Uterus (tissue), 4 donors: ENCODE measurements around the gene ZNF516. TPM values are rescaled to one million over a fixed set of nuclear protein-coding genes. Genes with fewer than 3 reads are reported as not detected.

Experiments used
- DNase-seq, 2 donors: peaks; one replicate each; pipeline ENCODE4 v3.0.0-alpha.2; 2019 to 2020
- H3K27ac ChIP-seq, 2 donors: fragments of 200-600 bp; sonication (generic); 1 replicate in 1 of 2; 2 replicates in 1 of 2; pipeline ENCODE4 v1.5.1; 2016 to 2018
- H3K27me3 ChIP-seq, 2 donors: fragments of 200-600 bp; sonication (generic); one replicate each; pipeline ENCODE4 v1.5.1; 2018 to 2019; ENCODE audit warnings: control low read depth in 1 of 2
- H3K36me3 ChIP-seq, 2 donors: fragments of 200-600 bp; sonication (generic); one replicate each; pipeline ENCODE4 v1.5.1; 2019; ENCODE audit warnings: control low read depth in 1 of 2
- H3K4me1 ChIP-seq, 2 donors: fragments of 200-600 bp; sonication (generic); one replicate each; pipeline ENCODE4 v1.5.1; 2018 to 2019; ENCODE audit warnings: control low read depth in 1 of 2
- H3K4me3 ChIP-seq, 2 donors: fragments of 200-600 bp; sonication (generic); 1 replicate in 1 of 2; 2 replicates in 1 of 2; pipeline ENCODE4 v1.5.1; 2018 to 2019; ENCODE audit warnings: mild to moderate bottlenecking in 1 of 2
- H3K9me3 ChIP-seq, 2 donors: fragments of 200-600 bp; sonication (generic); one replicate each; pipeline ENCODE4 v1.5.1; 2019; ENCODE audit warnings: control low read depth in 1 of 2
- CTCF ChIP-seq, 4 experiments: fragments of 200-600 bp in 2 of 4; fragments of 450-650 bp in 2 of 4; sonication (generic) in 2 of 4; IDR thresholded peaks; one replicate each; pipeline ENCODE4 v1.5.1; 2016 to 2019; ENCODE audit warnings: antibody characterized with exemption in 4 of 4, mild to moderate bottlenecking in 2 of 4, moderate library complexity in 1 of 4
- POLR2A ChIP-seq, 2 donors: fragments of 450-650 bp; IDR thresholded peaks; one replicate each; pipeline ENCODE4 v1.6.1; 2016; ENCODE audit warnings: antibody characterized with exemption in 2 of 2, mild to moderate bottlenecking in 1 of 2, moderate library complexity in 1 of 2
- intact Hi-C: fragments of 100-400 bp; cut with DNase I; formaldehyde crosslinking; loops from one replicate; pipeline ENCODE4 v1.15.1; 2023; ENCODE audit warnings: low total_unique reads
- total RNA-seq, 4 donors: library from RNA; depleted of rRNA in 3 of 4; stranded (reverse); fragments of >200 nt in 3 of 4; gene quantifications; one replicate each; pipeline versions ENCODE4 v1.1.0 to v1.2.4, GENCODE V29; 2014 to 2023
- donor health status: DM: yes; HTN: yes; CAD: no.

ZNF516 gene
- total RNA-seq, 4 donors from 2014 or later: 29.4 to 177 (median 65.7) TPM

GRCh38 chr18:76437011-76437410 lies 58.0 kb downstream of the ZNF516 start:
- peak overlapping the region in 1 of 2 donors; percentile 63 for H3K27ac ChIP-seq
- no peaks in the 10 kb centered on the region for H3K36me3 ChIP-seq
- DNase-seq: no peak
- peaks cover 8 to 10% of the 10 kb centered on the region in 2 donors for H3K4me1 ChIP-seq
- no peak overlapping the region for H3K4me3 ChIP-seq
- no peaks in the 10 kb centered on the region for H3K9me3 ChIP-seq
- no peaks in the 10 kb centered on the region for H3K27me3 ChIP-seq
- TF ChIP-seq POLR2A (IDR thresholded peaks at IDR 0.05): no peak
- TF ChIP-seq CTCF (IDR thresholded peaks at IDR 0.05): no peak
- intact Hi-C loops: no loop called here

- no peak for DNase-seq
- Histone ChIP-seq H3K4me3 (no peak overlapping the region), H3K27me3 (no peaks in the 10 kb centered on the region), H3K9me3 (no peaks in the 10 kb centered on the region), H3K4me1 (peaks cover 8 to 10% of the 10 kb centered on the region in 2 donors), H3K27ac (peak overlapping the region in 1 of 2 donors; percentile 63), H3K36me3 (no peaks in the 10 kb centered on the region)
- TF ChIP-seq POLR2A (IDR thresholded peaks at IDR 0.05): no peak
- intact Hi-C loops: no loop called here
These were observed 58.7 kb downstream of the ZNF516 start for GRCh38 chr18:76436342-76436741.

- intact Hi-C loops: no loop called here
- TF ChIP-seq CTCF (IDR thresholded peaks at IDR 0.05): peak in 2 of 4 experiments; percentile 26
- no peak for TF ChIP-seq POLR2A (IDR thresholded peaks at IDR 0.05)
These were observed 59.6 kb downstream of the ZNF516 start for GRCh38 chr18:76435316-76435989.

GRCh38 chr18:76434452-76434851 lies 60.6 kb downstream of the ZNF516 start:
- H3K9me3 ChIP-seq: no peaks in the 10 kb centered on the region
- no peak for DNase-seq
- no peak overlapping the region for H3K4me3 ChIP-seq
- no peaks in the 10 kb centered on the region for H3K36me3 ChIP-seq
- TF ChIP-seq POLR2A (IDR thresholded peaks at IDR 0.05) (no peak), CTCF (IDR thresholded peaks at IDR 0.05) (no peak)
- peaks cover 5 to 11% of the 10 kb centered on the region in 2 donors for H3K4me1 ChIP-seq
- peak overlapping the region in 1 of 2 donors; percentile 63 for H3K27ac ChIP-seq
- intact Hi-C loops: no loop called here
- H3K27me3 ChIP-seq: no peaks in the 10 kb centered on the region

More at GRCh38 chr18:76435316-76435989, 59.6 kb downstream of the ZNF516 start:
- DNase-seq: no peak
- Histone ChIP-seq H3K27me3 (no peaks in the 10 kb centered on the region), H3K4me1 (peaks cover 8 to 10% of the 10 kb centered on the region in 2 donors), H3K27ac (peak overlapping the region in 1 of 2 donors; percentile 63), H3K9me3 (no peaks in the 10 kb centered on the region), H3K36me3 (no peaks in the 10 kb centered on the region), H3K4me3 (no peak overlapping the region)

- Histone ChIP-seq H3K9me3 (no peaks in the 10 kb centered on the region), H3K36me3 (no peaks in the 10 kb centered on the region), H3K27ac (no peak overlapping the region), H3K4me1 (peaks cover 0 to 17% of the 10 kb centered on the region in 2 donors), H3K27me3 (no peaks in the 10 kb centered on the region), H3K4me3 (no peak overlapping the region)
- DNase-seq: no peak
- intact Hi-C loops: no loop called here
- no peak for TF ChIP-seq POLR2A (IDR thresholded peaks at IDR 0.05)
- TF ChIP-seq CTCF (IDR thresholded peaks at IDR 0.05): no peak
These were observed 61.3 kb downstream of the ZNF516 start for GRCh38 chr18:76433788-76434187.
